ENCODE data around the gene MUC6.

The MUC6 gene

GRCh38 chr11:1033016-1033798 is 3.3 kb downstream of the MUC6 start:
- TF ChIP-seq, protein P1, sequence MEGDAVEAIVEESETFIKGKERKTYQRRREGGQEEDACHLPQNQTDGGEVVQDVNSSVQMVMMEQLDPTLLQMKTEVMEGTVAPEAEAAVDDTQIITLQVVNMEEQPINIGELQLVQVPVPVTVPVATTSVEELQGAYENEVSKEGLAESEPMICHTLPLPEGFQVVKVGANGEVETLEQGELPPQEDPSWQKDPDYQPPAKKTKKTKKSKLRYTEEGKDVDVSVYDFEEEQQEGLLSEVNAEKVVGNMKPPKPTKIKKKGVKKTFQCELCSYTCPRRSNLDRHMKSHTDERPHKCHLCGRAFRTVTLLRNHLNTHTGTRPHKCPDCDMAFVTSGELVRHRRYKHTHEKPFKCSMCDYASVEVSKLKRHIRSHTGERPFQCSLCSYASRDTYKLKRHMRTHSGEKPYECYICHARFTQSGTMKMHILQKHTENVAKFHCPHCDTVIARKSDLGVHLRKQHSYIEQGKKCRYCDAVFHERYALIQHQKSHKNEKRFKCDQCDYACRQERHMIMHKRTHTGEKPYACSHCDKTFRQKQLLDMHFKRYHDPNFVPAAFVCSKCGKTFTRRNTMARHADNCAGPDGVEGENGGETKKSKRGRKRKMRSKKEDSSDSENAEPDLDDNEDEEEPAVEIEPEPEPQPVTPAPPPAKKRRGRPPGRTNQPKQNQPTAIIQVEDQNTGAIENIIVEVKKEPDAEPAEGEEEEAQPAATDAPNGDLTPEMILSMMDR (IDR thresholded peaks at IDR 0.05; ENCODE audit: low read depth, low read length): no peak
- DNase-seq (ENCODE audit: extremely low read depth, low read depth): no peak

DNA sequence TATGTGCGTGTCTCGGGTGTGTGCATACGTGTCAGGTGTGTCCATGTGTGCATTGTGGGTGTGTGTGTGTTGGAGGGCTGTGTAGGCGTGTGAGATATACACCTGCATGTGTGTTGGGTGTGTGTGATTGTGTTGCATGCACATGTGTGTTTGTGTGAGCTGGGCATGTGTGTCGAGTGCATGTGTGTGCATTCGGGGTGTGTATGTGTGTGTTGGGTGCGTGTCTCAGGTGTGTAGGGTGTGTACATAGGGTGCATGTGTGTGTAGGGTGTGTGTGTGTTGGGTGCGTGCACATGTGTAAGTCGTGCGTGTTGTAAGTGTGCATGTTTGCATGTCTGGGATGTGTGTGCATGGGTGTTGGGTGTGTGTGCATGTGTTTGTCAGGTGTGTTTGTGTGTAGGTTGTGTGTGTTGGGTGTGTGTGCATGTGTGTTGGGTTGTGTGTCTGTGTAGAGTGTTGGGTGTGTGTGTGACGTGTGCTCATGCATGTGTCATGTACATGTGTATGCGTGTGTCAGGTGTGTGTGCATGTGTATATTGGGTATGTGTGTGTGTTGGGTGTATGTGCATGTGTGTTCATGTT is 4.1 kb downstream of the MUC6 start:
- DNase-seq (ENCODE audit: extremely low read depth, low read depth): no peak
- TF ChIP-seq, protein P1 (IDR thresholded peaks at IDR 0.05; ENCODE audit: low read depth, low read length): no peak

- TF ChIP-seq, protein P1 (IDR thresholded peaks at IDR 0.05; ENCODE audit: low read depth, low read length): no peak
Measured at GRCh38 chr11:1031121-1031899, 5.2 kb downstream of the MUC6 start.

DNA sequence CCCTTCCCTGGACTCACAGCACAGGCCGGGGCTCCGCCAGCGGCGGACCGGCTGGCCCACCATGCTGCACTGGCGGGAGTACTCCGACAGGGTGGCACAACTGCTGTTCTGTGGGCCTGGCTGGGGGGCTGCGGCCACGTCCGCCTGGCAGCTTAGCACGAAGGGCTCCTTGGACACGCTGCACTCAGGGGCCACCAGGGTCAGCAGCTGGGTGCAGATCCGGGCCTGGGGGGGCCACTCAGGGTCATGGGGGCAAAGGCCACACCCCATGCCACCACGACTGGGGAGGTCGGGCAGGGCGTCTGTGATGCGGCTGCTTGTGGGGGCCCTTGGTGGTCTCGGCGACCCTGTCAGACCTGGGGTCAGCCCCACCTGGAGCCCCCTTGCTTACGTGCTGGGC is 6.0 kb downstream of the MUC6 start:
- DNase-seq (ENCODE audit: extremely low read depth, low read depth): no peak
- TF ChIP-seq, protein P1 (IDR thresholded peaks at IDR 0.05; ENCODE audit: low read depth, low read length): no peak

More at GRCh38 chr11:1031121-1031899, 5.2 kb downstream of the MUC6 start:
- no peak for DNase-seq (ENCODE audit: extremely low read depth, low read depth)

GRCh38 chr11:1030086-1030485 is 6.4 kb downstream of the MUC6 start:
- no peak for DNase-seq (ENCODE audit: extremely low read depth, low read depth)
- TF ChIP-seq, protein P1 (IDR thresholded peaks at IDR 0.05; ENCODE audit: low read depth, low read length): no peak

- DNase-seq (ENCODE audit: extremely low read depth, low read depth): no peak
- TF ChIP-seq, protein P1 (IDR thresholded peaks at IDR 0.05; ENCODE audit: low read depth, low read length): no peak; the same call in 1 of the 2 replicates
Measured at GRCh38 chr11:1029654-1030053, 6.9 kb downstream of the MUC6 start.

- TF ChIP-seq, protein P1 (IDR thresholded peaks at IDR 0.05; ENCODE audit: low read depth, low read length): no peak
- no peak for DNase-seq (ENCODE audit: extremely low read depth, low read depth)
Measured at GRCh38 chr11:1029051-1029450, 7.5 kb downstream of the MUC6 start.
